Activated CD4-positive, alpha-beta memory T cell treated with anti-CD3 and anti-CD28 coated beads for 36 hours (primary cell): ENCODE results near the gene TRHDE. TPM values are rescaled to one million over a fixed set of nuclear protein-coding genes. Genes with fewer than 3 reads are reported as not detected.

Experiments
- CTCF ChIA-PET: fragments of 350-600 bp; sonication (Branson Sonifier 250); formaldehyde crosslinking; loops from one replicate; lab custom pipeline; 2021; ENCODE audit warnings: antibody characterized with exemption, inconsistent platforms; lab: Charles Lee
- POLR2A ChIA-PET: fragments of 350-600 bp; sonication (Branson Sonifier 250); formaldehyde crosslinking; loops from one replicate; lab custom pipeline; 2021; ENCODE audit warnings: antibody characterized with exemption; lab: Charles Lee
- DNase-seq: peaks from one replicate; pipeline ENCODE4 v3.0.0-alpha.2; 2020
- H3K27ac Mint-ChIP-seq: one replicate; pipeline ENCODE4 v1.8.0; 2021; ENCODE audit warnings: mixed read lengths
- H3K27me3 Mint-ChIP-seq: one replicate; pipeline ENCODE4 v1.8.0; 2021; ENCODE audit warnings: mixed read lengths
- H3K36me3 Mint-ChIP-seq: one replicate; pipeline ENCODE4 v1.8.0; 2021; ENCODE audit warnings: mixed read lengths
- H3K4me1 Mint-ChIP-seq: one replicate; pipeline ENCODE4 v1.8.0; 2021; ENCODE audit warnings: low read depth, mixed read lengths
- H3K4me3 Mint-ChIP-seq: one replicate; pipeline ENCODE4 v1.8.0; 2021; ENCODE audit warnings: mild to moderate bottlenecking, mixed read lengths
- H3K9me3 Mint-ChIP-seq: one replicate; pipeline ENCODE4 v1.8.0; 2021; ENCODE audit warnings: mixed read lengths
- intact Hi-C: fragments of 100-400 bp; cut with micrococcal nuclease; formaldehyde crosslinking; loops from one replicate; pipeline ENCODE4 v1.15.1; 2023
- total RNA-seq, 2 experiments: library from RNA; stranded (reverse); gene quantifications; one replicate each; pipeline ENCODE4 v1.2.3, GENCODE V29; 2021

The TRHDE gene
- total RNA-seq, 2 experiments from 2014 or later, result not detected

DNA sequence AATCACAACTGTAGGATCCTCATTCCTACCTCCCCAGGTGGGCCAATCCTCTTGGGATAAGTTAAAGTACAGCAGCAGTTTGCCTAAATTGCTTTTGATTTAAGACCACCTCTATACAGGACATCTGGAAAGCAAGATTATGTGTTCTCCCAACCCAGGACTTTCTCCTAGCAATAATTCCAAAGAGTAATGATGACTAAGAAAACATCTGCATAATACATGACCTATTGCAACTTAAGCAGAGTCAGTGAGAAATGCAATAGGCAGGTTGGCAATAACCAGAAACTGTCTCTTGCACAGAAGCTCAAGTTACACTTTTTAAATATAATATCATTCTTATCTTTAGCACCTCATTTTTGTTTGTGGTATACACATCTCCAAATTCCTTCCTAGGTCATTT is 275.4 kb downstream of the TRHDE start:
- POLR2A ChIA-PET, result no interaction called here
- Mint-ChIP-seq H3K36me3 (no peaks in the 10 kb centered on the region), H3K27ac (no peak overlapping the region), H3K4me1 (no peaks in the 10 kb centered on the region), H3K9me3 (no peaks in the 10 kb centered on the region), H3K27me3 (no peaks in the 10 kb centered on the region), H3K4me3 (no peak overlapping the region)
- intact Hi-C loops, result no loop called here
- DNase-seq, result no peak
- CTCF ChIA-PET, result interaction anchor here (0.7 kb wide), 1 partner anchor 272 kb away, joined by 3 read pairs; no protein-coding TSS in a partner anchor

DNA sequence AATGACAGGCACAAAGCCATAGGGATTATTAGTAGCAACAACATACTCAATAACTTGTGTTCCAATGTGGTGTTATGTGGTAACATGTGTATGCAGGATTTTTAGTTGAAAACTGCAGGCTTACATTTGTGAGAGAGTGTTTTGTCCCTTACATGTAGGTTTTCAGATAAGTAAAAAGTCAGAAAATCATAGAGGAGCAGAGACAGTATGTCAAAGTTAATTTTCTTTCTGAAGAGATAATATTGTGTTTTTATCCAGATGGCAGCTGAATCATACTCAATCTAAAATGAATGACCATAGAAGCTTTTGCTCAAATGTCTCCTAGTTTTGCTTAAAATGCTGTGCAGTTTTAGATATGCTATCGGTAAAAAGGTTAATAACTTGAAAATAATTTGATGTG is 277.0 kb downstream of the TRHDE start:
- no peak overlapping the region for H3K27ac Mint-ChIP-seq
- intact Hi-C loops, result no loop called here
- ChIA-PET CTCF (no interaction called here), POLR2A (no interaction called here)
- H3K27me3 Mint-ChIP-seq, result no peaks in the 10 kb centered on the region
- H3K4me1 Mint-ChIP-seq, result no peaks in the 10 kb centered on the region
- no peak for DNase-seq
- no peaks in the 10 kb centered on the region for H3K36me3 Mint-ChIP-seq
- no peak overlapping the region for H3K4me3 Mint-ChIP-seq
- H3K9me3 Mint-ChIP-seq, result no peaks in the 10 kb centered on the region

DNA sequence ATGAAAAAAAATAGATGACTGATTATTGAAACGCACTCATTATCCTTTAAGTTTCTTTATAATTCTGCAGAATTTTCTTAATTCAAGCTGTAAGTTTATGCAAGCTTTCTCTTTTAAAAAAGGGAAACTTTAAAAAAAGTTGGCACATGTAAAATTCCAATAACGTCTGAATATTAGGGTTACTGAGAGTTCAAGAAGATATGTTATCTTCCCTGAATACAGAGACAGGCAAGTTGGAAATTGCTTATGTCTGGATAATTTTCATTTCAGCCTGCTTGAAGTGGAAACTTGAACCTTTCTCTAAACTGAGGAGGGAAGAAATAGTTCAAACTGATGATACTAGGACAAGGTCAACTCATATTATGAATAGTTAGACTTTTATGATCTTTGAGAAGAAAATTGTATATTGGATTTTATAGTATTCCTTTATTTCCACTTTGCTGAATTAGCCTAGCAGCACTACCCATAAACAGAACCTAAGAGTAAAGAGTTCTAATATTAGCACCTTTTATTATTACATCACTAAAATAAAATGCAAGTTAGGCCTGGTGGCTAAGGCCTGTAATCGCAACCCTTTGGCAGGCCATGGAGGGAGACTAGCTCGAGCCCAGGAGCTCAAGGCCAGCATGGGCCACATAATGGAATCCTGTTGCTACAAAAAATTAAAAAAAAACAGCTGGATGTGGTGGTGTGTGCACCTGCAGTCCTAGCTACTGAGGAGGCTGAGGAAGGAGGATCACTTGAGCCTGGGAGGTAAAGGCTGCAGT is 288.0 kb downstream of the TRHDE start:
- Mint-ChIP-seq H3K9me3 (peaks cover 4% of the 10 kb centered on the region), H3K4me3 (no peak overlapping the region), H3K4me1 (no peaks in the 10 kb centered on the region), H3K36me3 (no peaks in the 10 kb centered on the region), H3K27me3 (no peaks in the 10 kb centered on the region), H3K27ac (no peak overlapping the region)
- intact Hi-C loops, result no loop called here
- ChIA-PET POLR2A (no interaction called here), CTCF (no interaction called here)
- no peak for DNase-seq

DNA sequence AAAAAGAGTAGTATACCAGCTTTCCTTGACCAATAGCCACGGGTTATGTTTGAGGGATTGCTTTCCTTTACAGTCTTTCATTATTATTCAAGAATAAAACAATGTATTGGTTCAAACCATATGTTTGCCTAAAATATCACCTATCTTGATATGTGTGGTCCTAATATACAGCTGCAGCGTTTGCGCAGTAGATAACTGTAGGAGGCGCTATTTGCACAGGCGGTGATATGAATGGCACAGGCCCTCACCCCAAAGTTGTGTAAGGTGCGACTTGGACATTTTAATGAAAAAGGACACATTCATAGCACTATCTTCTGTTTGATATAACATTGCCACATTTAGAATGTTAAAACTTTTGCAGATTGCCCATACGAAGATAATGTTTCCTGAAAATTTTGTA is 298.4 kb downstream of the TRHDE start:
- H3K36me3 Mint-ChIP-seq, result no peaks in the 10 kb centered on the region
- H3K27ac Mint-ChIP-seq, result no peak overlapping the region
- H3K4me1 Mint-ChIP-seq, result no peaks in the 10 kb centered on the region
- no peaks in the 10 kb centered on the region for H3K27me3 Mint-ChIP-seq
- POLR2A ChIA-PET, result no interaction called here
- H3K4me3 Mint-ChIP-seq, result no peak overlapping the region
- intact Hi-C loops, result no loop called here
- CTCF ChIA-PET, result no interaction called here
- H3K9me3 Mint-ChIP-seq, result peaks cover 3% of the 10 kb centered on the region
- DNase-seq, result no peak

DNA sequence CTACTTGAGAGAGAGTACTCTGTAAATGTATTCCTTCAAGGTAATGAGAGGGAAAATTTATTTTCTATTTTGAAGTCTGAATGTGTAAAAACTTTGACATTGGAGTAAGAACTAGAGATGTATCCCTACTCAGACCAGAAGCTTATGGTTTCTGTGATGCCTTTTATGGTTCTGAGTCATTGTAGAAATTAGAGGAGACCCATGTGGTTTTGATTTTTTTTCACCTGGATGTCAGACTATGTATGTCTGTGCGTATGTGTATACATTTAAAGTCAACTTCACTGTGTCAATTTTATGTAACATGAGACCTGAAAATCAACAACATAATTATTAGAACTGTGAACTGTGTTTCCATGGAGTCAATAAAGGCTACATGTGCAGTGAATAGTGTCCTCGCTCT is 302.0 kb downstream of the TRHDE start:
- intact Hi-C loops, result no loop called here
- DNase-seq, result no peak
- ChIA-PET CTCF (no interaction called here), POLR2A (no interaction called here)
- Mint-ChIP-seq H3K4me3 (no peak overlapping the region), H3K27me3 (no peaks in the 10 kb centered on the region), H3K36me3 (no peaks in the 10 kb centered on the region), H3K4me1 (no peaks in the 10 kb centered on the region), H3K9me3 (peaks cover 6% of the 10 kb centered on the region), H3K27ac (no peak overlapping the region)

DNA sequence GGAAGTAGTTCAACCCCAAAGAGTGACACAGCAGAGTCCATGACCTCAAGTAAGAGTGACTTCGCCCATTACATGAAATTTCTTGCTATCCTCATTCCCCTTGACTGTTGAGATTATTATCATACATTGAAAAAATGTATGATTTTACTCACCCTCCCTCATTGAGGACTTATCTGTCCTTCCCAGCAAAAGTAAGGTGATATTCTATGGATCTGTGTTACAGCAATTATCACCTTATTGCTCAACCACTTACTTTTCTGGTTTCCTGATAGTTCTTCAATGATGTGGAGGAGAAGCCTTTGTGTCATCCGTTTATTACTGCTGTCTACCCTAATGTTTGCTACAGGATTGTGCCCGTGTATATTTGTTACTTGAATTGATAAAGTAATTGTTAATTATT is 306.2 kb downstream of the TRHDE start:
- CTCF ChIA-PET, result no interaction called here
- H3K9me3 Mint-ChIP-seq, result peaks cover 5% of the 10 kb centered on the region
- no peaks in the 10 kb centered on the region for H3K27me3 Mint-ChIP-seq
- H3K27ac Mint-ChIP-seq, result no peak overlapping the region
- no peaks in the 10 kb centered on the region for H3K4me1 Mint-ChIP-seq
- POLR2A ChIA-PET, result no interaction called here
- H3K4me3 Mint-ChIP-seq, result no peak overlapping the region
- H3K36me3 Mint-ChIP-seq, result no peaks in the 10 kb centered on the region
- intact Hi-C loops, result no loop called here
- DNase-seq, result no peak

DNA sequence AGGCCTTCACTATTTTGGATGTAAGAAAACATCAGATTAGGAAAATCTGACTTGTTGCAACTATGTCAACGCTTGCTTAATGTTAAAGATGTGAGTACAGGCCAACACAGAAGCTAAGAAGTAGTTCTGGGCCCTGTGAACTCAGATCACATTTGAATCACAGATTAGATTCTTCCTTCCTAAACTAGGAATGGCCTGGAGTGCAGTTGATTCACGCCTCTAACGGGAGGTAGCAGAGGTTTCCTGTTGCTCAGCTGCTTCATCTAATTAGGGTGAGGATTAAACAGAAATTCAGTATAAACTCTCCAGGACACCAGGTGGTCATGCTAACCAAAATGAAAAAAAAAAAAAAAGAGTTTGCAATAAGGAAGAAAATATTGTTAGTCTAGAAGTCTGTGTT is 314.3 kb downstream of the TRHDE start:
- H3K4me3 Mint-ChIP-seq, result no peak overlapping the region
- no peak for DNase-seq
- no peaks in the 10 kb centered on the region for H3K36me3 Mint-ChIP-seq
- peaks cover 21% of the 10 kb centered on the region for H3K9me3 Mint-ChIP-seq
- H3K27me3 Mint-ChIP-seq, result no peaks in the 10 kb centered on the region
- no peak overlapping the region for H3K27ac Mint-ChIP-seq
- POLR2A ChIA-PET, result no interaction called here
- CTCF ChIA-PET, result no interaction called here
- H3K4me1 Mint-ChIP-seq, result no peaks in the 10 kb centered on the region
- intact Hi-C loops, result no loop called here

DNA sequence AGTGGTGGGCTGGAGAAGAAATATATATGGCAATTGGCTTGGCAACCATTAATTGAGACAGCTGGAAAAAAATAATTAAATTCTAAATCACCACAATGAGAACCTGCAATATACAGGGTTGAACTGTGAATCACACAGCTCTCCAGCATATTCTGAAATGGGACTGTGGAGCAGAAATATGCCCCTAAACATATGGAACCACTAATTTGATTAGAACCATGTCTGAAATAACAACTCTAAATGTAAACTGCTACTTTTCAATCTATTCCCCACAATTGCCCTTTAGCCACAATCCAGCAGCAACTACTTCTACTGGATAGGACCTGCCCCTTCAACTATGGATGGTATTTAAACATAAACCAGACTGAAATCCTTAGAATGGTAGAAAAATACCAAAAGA is 330.4 kb downstream of the TRHDE start:
- intact Hi-C loops, result no loop called here
- POLR2A ChIA-PET, result no interaction called here
- peaks cover 10% of the 10 kb centered on the region for H3K9me3 Mint-ChIP-seq
- H3K27me3 Mint-ChIP-seq, result no peaks in the 10 kb centered on the region
- H3K4me3 Mint-ChIP-seq, result no peak overlapping the region
- no peaks in the 10 kb centered on the region for H3K4me1 Mint-ChIP-seq
- no peak overlapping the region for H3K27ac Mint-ChIP-seq
- CTCF ChIA-PET, result no interaction called here
- no peak for DNase-seq
- no peaks in the 10 kb centered on the region for H3K36me3 Mint-ChIP-seq

DNA sequence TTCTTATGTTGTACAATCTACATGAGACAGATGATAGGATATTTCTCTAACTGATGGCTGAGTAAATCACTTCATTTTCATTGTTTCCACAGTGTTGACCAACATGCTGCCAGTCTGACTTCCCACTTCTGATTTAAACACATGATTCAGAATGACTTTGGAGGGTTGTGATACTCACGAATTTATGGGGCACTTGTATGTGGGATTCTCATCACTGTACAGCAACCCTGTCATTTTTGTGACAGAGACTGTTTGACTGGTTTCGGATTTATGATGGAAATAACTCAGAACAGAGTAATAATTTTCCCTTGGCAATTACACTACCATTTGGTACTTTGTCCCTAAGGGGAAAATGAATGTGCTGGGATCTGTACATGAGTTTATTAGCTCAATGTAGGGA is 333.8 kb downstream of the TRHDE start:
- Mint-ChIP-seq H3K4me3 (no peak overlapping the region), H3K27me3 (no peaks in the 10 kb centered on the region), H3K36me3 (no peaks in the 10 kb centered on the region), H3K4me1 (no peaks in the 10 kb centered on the region), H3K9me3 (peaks cover 4% of the 10 kb centered on the region), H3K27ac (no peak overlapping the region)
- no peak for DNase-seq
- intact Hi-C loops, result no loop called here
- ChIA-PET POLR2A (no interaction called here), CTCF (no interaction called here)

DNA sequence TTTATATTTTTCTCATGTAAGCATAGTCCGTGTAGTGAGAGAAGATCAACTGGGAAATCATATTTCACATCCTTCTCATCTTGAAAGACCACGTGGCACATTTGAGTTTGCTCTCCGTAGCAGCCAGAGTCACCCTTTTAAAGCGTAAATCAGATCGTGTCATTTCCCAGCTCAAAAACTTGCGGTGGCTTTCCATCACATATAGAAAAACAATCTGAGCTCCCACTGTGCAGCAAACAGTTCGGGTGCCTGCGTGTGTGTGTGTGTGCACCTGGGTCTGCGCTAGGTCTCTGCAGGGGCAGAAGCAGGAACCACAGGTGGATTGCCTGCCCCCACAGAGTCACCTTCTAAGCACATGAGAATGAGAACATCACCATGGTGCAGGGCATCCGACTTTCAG is 338.2 kb downstream of the TRHDE start:
- Mint-ChIP-seq H3K4me1 (no peaks in the 10 kb centered on the region), H3K9me3 (no peaks in the 10 kb centered on the region), H3K27ac (no peak overlapping the region), H3K27me3 (no peaks in the 10 kb centered on the region), H3K4me3 (no peak overlapping the region), H3K36me3 (no peaks in the 10 kb centered on the region)
- intact Hi-C loops, result no loop called here
- ChIA-PET POLR2A (no interaction called here), CTCF (no interaction called here)
- DNase-seq, result no peak

DNA sequence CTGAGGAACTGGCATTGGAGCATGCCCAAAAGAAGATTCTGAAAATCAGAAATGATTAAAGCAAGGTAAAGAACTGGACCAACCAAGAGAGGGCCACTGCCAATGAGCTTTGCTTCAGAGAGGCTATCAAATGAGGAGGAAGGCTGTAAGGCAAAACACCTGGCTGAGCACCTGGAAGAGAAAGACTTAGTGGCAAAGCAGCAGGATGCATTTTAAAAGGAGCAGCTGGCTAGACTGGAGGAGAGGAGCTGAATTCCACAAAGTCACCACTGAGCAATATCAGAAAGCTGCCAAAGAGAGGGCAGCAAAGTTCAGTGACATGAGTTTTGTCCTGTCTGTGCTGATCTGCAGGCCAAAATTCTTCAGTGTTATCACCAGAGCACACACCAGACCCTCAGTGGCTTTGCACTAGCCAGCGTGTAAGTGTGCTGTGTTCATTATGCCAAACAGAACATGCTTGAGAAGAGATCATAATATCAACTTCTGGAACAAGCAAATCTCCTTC is 338.7 kb downstream of the TRHDE start:
- CTCF ChIA-PET, result no interaction called here
- Mint-ChIP-seq H3K27me3 (no peaks in the 10 kb centered on the region), H3K4me3 (no peak overlapping the region), H3K9me3 (no peaks in the 10 kb centered on the region), H3K4me1 (no peaks in the 10 kb centered on the region), H3K36me3 (no peaks in the 10 kb centered on the region), H3K27ac (no peak overlapping the region)
- intact Hi-C loops, result no loop called here
- DNase-seq, result no peak
- POLR2A ChIA-PET, result no interaction called here

DNA sequence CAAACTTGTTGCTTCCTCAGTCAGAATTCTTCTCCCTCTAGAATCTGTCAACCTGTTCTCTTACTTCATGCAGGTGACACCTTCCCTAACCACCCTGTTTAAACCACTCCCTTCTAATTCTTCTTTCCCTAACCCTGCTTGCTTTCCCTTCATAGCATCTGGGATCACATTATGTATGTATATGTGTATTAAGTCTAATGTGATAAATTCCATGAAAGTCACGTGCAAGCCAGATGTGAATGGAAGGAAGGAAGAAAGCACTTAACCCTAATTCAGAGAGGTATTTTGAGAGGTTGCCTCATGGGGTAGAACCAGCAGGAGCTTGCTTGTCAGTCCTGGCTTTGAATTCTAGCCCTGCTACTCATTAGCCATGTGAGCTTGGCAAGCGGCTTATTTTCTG is 340.0 kb downstream of the TRHDE start:
- DNase-seq, result no peak
- Mint-ChIP-seq H3K4me1 (no peaks in the 10 kb centered on the region), H3K4me3 (no peak overlapping the region), H3K9me3 (no peaks in the 10 kb centered on the region), H3K27ac (no peak overlapping the region), H3K27me3 (no peaks in the 10 kb centered on the region), H3K36me3 (no peaks in the 10 kb centered on the region)
- intact Hi-C loops, result no loop called here
- ChIA-PET CTCF (no interaction called here), POLR2A (no interaction called here)

DNA sequence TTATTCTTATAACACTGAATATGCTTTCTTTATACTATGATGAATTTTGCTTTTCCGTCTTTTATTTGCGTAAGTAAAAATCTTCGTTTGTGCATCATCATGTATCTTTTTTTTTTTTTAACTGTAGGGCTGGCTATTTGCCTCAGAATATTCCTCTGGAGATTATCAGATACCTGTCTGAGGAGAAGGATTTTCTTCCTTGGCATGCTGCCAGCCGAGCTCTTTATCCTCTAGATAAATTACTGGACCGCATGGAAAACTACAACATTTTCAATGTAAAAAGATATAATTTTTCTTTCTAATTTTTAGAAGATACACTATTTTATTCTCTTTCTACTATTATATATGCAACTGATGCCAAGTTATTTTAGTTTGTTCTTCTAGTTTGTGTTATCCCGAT is 346.6 kb downstream of the TRHDE start:
- CTCF ChIA-PET, result no interaction called here
- H3K4me3 Mint-ChIP-seq, result no peak overlapping the region
- peaks cover 2% of the 10 kb centered on the region for H3K9me3 Mint-ChIP-seq
- no peaks in the 10 kb centered on the region for H3K27me3 Mint-ChIP-seq
- no peak overlapping the region for H3K27ac Mint-ChIP-seq
- H3K4me1 Mint-ChIP-seq, result no peaks in the 10 kb centered on the region
- no peaks in the 10 kb centered on the region for H3K36me3 Mint-ChIP-seq
- intact Hi-C loops, result no loop called here
- POLR2A ChIA-PET, result no interaction called here
- DNase-seq, result no peak
